PC-3 (cell line): ENCODE measurements around the gene PRRT4. TPM values are rescaled to one million over a fixed set of nuclear protein-coding genes. Genes with fewer than 3 reads are reported as not detected.

ENCODE experiments used
- ATAC-seq: fragments of 200-7000 bp; cut with Tn5 transposase; 2 replicates; pipeline ENCODE4 v1.9.1; 2020; ENCODE audit warnings: mild to moderate bottlenecking, moderate library complexity
- BruUV-seq: library from RNA; stranded (reverse); fragments of 400-500 nt; replicated peaks from 2 replicates; lab custom pipeline; 2021; lab: Mats Ljungman, UMichigan
- CTCF ChIA-PET: fragments of 300-600 bp; sonication (Branson Sonifier 250); formaldehyde crosslinking; loops from one replicate; lab custom pipeline; 2022; ENCODE audit warnings: antibody characterized with exemption; lab: Charles Lee
- POLR2A ChIA-PET: fragments of 300-600 bp; sonication (Branson Sonifier 250); formaldehyde crosslinking; loops from one replicate; lab custom pipeline; 2022; ENCODE audit warnings: antibody characterized with exemption; ENCODE audit not compliant: unreplicated experiment; lab: Charles Lee
- DNase-seq: peaks from one replicate; pipeline ENCODE4 v3.0.0-alpha.2; 2015
- H2AFZ ChIP-seq: fragments of 300-600 bp; sonication (generic); 2 replicates; pipeline ENCODE4 v1.6.0; 2016; ENCODE audit warnings: antibody characterized with exemption, low read length
- H3F3A ChIP-seq: fragments of 300-600 bp; sonication (generic); one replicate; pipeline ENCODE4 v1.6.0; 2017; ENCODE audit warnings: antibody characterized with exemption, low read length, control low read depth, mild to moderate bottlenecking; ENCODE audit not compliant: unreplicated experiment
- H3K27ac ChIP-seq: fragments of 300-600 bp; sonication (generic); 2 replicates; pipeline ENCODE4 v1.5.1; 2016; ENCODE audit warnings: mild to moderate bottlenecking, low read length
- H3K27me3 ChIP-seq: fragments of 300-600 bp; sonication (generic); 2 replicates; pipeline ENCODE4 v1.6.1; 2016; ENCODE audit warnings: low read length, mixed read lengths
- H3K36me3 ChIP-seq: fragments of 300-600 bp; sonication (generic); 2 replicates; pipeline ENCODE4 v1.6.1; 2016; ENCODE audit warnings: low read depth, mixed run types, low read length, mixed read lengths
- H3K4me1 ChIP-seq: fragments of 300-600 bp; sonication (generic); 2 replicates; pipeline ENCODE4 v1.5.1; 2016; ENCODE audit warnings: low read length; ENCODE audit not compliant: insufficient read depth
- H3K4me2 ChIP-seq: fragments of 300-600 bp; sonication (generic); 2 replicates; pipeline ENCODE4 v1.6.0; 2016; ENCODE audit warnings: low read length
- H3K4me3 ChIP-seq: fragments of 300-600 bp; sonication (generic); 2 replicates; pipeline ENCODE4 v1.5.1; 2016; ENCODE audit warnings: mild to moderate bottlenecking, low read length, mixed read lengths
- H3K79me2 ChIP-seq: fragments of 300-600 bp; sonication (generic); 2 replicates; pipeline ENCODE4 v1.6.1; 2017; ENCODE audit warnings: low read length, mixed read lengths
- H3K9ac ChIP-seq: fragments of 300-600 bp; sonication (generic); 2 replicates; pipeline ENCODE4 v1.6.0; 2016; ENCODE audit warnings: mild to moderate bottlenecking, low read length
- H3K9me2 ChIP-seq: fragments of 300-600 bp; sonication (generic); replicated peaks from 2 replicates; pipeline ENCODE4 v1.6.1; 2016; ENCODE audit warnings: mixed run types, low read length, mixed read lengths
- H3K9me3 ChIP-seq: fragments of 300-600 bp; sonication (generic); 2 replicates; pipeline ENCODE4 v1.6.1; 2016; ENCODE audit warnings: low read length, mixed read lengths
- H4K20me1 ChIP-seq: fragments of 300-600 bp; sonication (generic); 2 replicates; pipeline ENCODE4 v1.6.1; 2016; ENCODE audit warnings: low read length, mixed read lengths
- CTCF ChIP-seq: fragments of 300-600 bp; sonication (generic); conservative IDR thresholded peaks from 2 replicates; pipeline ENCODE4 v1.5.1; 2017; ENCODE audit warnings: antibody characterized with exemption, low read depth, mild to moderate bottlenecking, low read length
- EZH2 ChIP-seq: fragments of 300-600 bp; sonication (generic); IDR thresholded peaks from one replicate; pipeline ENCODE4 v1.6.1; 2017; ENCODE audit warnings: antibody characterized with exemption, mild to moderate bottlenecking, low read length; ENCODE audit not compliant: unreplicated experiment
- EZH2phosphoT487 ChIP-seq: fragments of 300-600 bp; sonication (generic); IDR thresholded peaks from 2 replicates; pipeline ENCODE4 v1.6.1; 2018; ENCODE audit warnings: mild to moderate bottlenecking, antibody characterized with exemption, low read length, borderline replicate concordance
- intact Hi-C: fragments of 100-400 bp; cut with micrococcal nuclease; formaldehyde crosslinking; loops from 2 replicates; pipeline ENCODE4 v1.9.0; 2023
- total RNA-seq: library from RNA; depleted of rRNA; stranded (reverse); fragments of >200 nt; gene quantifications from 2 replicates; pipeline ENCODE4 v1.2.3, GENCODE V29; 2014

Gene PRRT4
- total RNA-seq, 1 experiment from 2014 or later: 0.36 TPM

- H3K4me2 ChIP-seq: no peak overlapping the region
- ChIA-PET POLR2A (no interaction called here), CTCF (no interaction called here)
- H3F3A ChIP-seq: no peaks in the 10 kb centered on the region
- no peak overlapping the region for H3K4me3 ChIP-seq
- no peaks in the 10 kb centered on the region for H3K9me2 ChIP-seq
- H3K4me1 ChIP-seq: no peaks in the 10 kb centered on the region
- H2AFZ ChIP-seq: no peak overlapping the region
- H3K36me3 ChIP-seq: peaks cover 63% of the 10 kb centered on the region
- H3K27me3 ChIP-seq: no peaks in the 10 kb centered on the region
- H3K9ac ChIP-seq: no peak overlapping the region
- DNase-seq (no peak), ATAC-seq (no peak)
- intact Hi-C loops: no loop called here
- no peaks in the 10 kb centered on the region for H4K20me1 ChIP-seq
- H3K27ac ChIP-seq: no peak overlapping the region
- no TSS peak for BruUV-seq
- no peaks in the 10 kb centered on the region for H3K9me3 ChIP-seq
- no peak for TF ChIP-seq CTCF
- TF ChIP-seq EZH2: no peak
- no peak for TF ChIP-seq EZH2phosphoT487
- H3K79me2 ChIP-seq: no peaks in the 10 kb centered on the region
Measured at GRCh38 chr7:128318691-128319090, 42.8 kb downstream of the PRRT4 start.

- no peaks in the 10 kb centered on the region for H4K20me1 ChIP-seq
- no peak for ATAC-seq
- H3K9ac ChIP-seq: no peak overlapping the region
- H3K4me3 ChIP-seq: no peak overlapping the region
- H3K4me2 ChIP-seq: no peak overlapping the region
- H2AFZ ChIP-seq: no peak overlapping the region
- H3K27ac ChIP-seq: no peak overlapping the region
- no peaks in the 10 kb centered on the region for H3K79me2 ChIP-seq
- no peaks in the 10 kb centered on the region for H3F3A ChIP-seq
- H3K9me3 ChIP-seq: no peaks in the 10 kb centered on the region
- H3K9me2 ChIP-seq: no peaks in the 10 kb centered on the region
- ChIA-PET CTCF (no interaction called here), POLR2A (no interaction called here)
- peaks cover 77% of the 10 kb centered on the region for H3K36me3 ChIP-seq
- no peak for TF ChIP-seq CTCF
- no peak for TF ChIP-seq EZH2
- TF ChIP-seq EZH2phosphoT487: no peak
- BruUV-seq: no TSS peak
- H3K27me3 ChIP-seq: no peaks in the 10 kb centered on the region
- H3K4me1 ChIP-seq: no peaks in the 10 kb centered on the region
- DNase-seq: no peak
- intact Hi-C loops: no loop called here
Measured at GRCh38 chr7:128311013-128311412, 50.5 kb downstream of the PRRT4 start.

- Histone ChIP-seq H3K79me2 (no peaks in the 10 kb centered on the region), H3K27ac (no peak overlapping the region), H3F3A (no peaks in the 10 kb centered on the region), H3K4me3 (no peak overlapping the region), H3K9me2 (no peaks in the 10 kb centered on the region), H3K9ac (no peak overlapping the region), H3K4me2 (no peak overlapping the region), H4K20me1 (no peaks in the 10 kb centered on the region), H3K27me3 (no peaks in the 10 kb centered on the region), H2AFZ (no peak overlapping the region), H3K4me1 (no peaks in the 10 kb centered on the region), H3K9me3 (no peaks in the 10 kb centered on the region), H3K36me3 (peaks cover 76% of the 10 kb centered on the region)
- TSS peak; percentile 30 for BruUV-seq
- ChIA-PET POLR2A (no interaction called here), CTCF (no interaction called here)
- no peak for DNase-seq
- ATAC-seq: no peak
- TF ChIP-seq EZH2phosphoT487 (no peak), EZH2 (no peak), CTCF (no peak)
- intact Hi-C loops: no loop called here
Measured at GRCh38 chr7:128310499-128310898, 51.0 kb downstream of the PRRT4 start.
